CD4-positive, alpha-beta T cell treated with Interleukin-4 for 1 hour (primary cell): ENCODE measurements around the gene SMIM15.
"Not testable (repeated sequence)": the region's sequence is repeated elsewhere in the genome, so short reads cannot be mapped to it uniquely, and the experiment has no call there.

Experiments used
- DNase-seq, 2 donors: peaks; one replicate each; pipeline ENCODE4 v3.0.0-alpha.2; 2020 to 2022

SMIM15 gene

GRCh38 chr5:61162010-61162831 lies at the start of gene SMIM15:
TSS of gene SMIM15 (minus strand) at chr5:61162468. CDS start at chr5:61160171, 2,297 bp downstream.
- DNase-seq, result peak; percentile 79 to 85

GRCh38 chr5:61207884-61208283 lies 45.6 kb upstream of the SMIM15 start:
- no peak for DNase-seq

GRCh38 chr5:61205013-61205412 lies 42.7 kb upstream of the SMIM15 start:
- DNase-seq, result no peak

GRCh38 chr5:61202213-61202612 lies 39.9 kb upstream of the SMIM15 start:
- DNase-seq, result no peak

- DNase-seq, result no peak
Measured at GRCh38 chr5:61200582-61201155, 38.4 kb upstream of the SMIM15 start.

- no peak for DNase-seq
Measured at GRCh38 chr5:61198606-61199005, 36.3 kb upstream of the SMIM15 start.

- not testable (repeated sequence) for DNase-seq
Measured at GRCh38 chr5:61187826-61188225, 25.6 kb upstream of the SMIM15 start.

- DNase-seq, result not testable (repeated sequence)
Measured at GRCh38 chr5:61187352-61187751, 25.1 kb upstream of the SMIM15 start.

- no peak for DNase-seq
Measured at GRCh38 chr5:61186634-61187033, 24.4 kb upstream of the SMIM15 start.

GRCh38 chr5:61184708-61185107 lies 22.4 kb upstream of the SMIM15 start:
- no peak for DNase-seq

- DNase-seq, result no peak
Measured at GRCh38 chr5:61183538-61183937, 21.3 kb upstream of the SMIM15 start.

- no peak for DNase-seq
Measured at GRCh38 chr5:61182449-61182848, 20.2 kb upstream of the SMIM15 start.

GRCh38 chr5:61180886-61181285 lies 18.6 kb upstream of the SMIM15 start:
- no peak for DNase-seq

- DNase-seq, result no peak
Measured at GRCh38 chr5:61178702-61179101, 16.4 kb upstream of the SMIM15 start.

- DNase-seq, result no peak
Measured at GRCh38 chr5:61177716-61178115, 15.4 kb upstream of the SMIM15 start.

- no peak for DNase-seq
Measured at GRCh38 chr5:61177070-61177469, 14.8 kb upstream of the SMIM15 start.

GRCh38 chr5:61176631-61177030 lies 14.4 kb upstream of the SMIM15 start:
- no peak for DNase-seq

- DNase-seq, result no peak
Measured at GRCh38 chr5:61171479-61171878, 9.2 kb upstream of the SMIM15 start.

- DNase-seq, result no peak
Measured at GRCh38 chr5:61168951-61169350, 6.7 kb upstream of the SMIM15 start.

GRCh38 chr5:61167382-61167781 lies 5.1 kb upstream of the SMIM15 start:
- no peak for DNase-seq

GRCh38 chr5:61163905-61164304 lies 1.6 kb upstream of the SMIM15 start:
- DNase-seq, result no peak

- peak in 1 of 2 donors; percentile 6 for DNase-seq
Measured at GRCh38 chr5:61162832-61163567, 732 bp upstream of the SMIM15 start.

- no peak for DNase-seq
Measured at GRCh38 chr5:61160497-61160896, 1.8 kb downstream of the SMIM15 start.

- no peak for DNase-seq
Measured at GRCh38 chr5:61159836-61160235, 2.4 kb downstream of the SMIM15 start.
